Stimulated activated naive CD8-positive, alpha-beta T cell treated with anti-CD3 and anti-CD28 coated beads, Interleukin-15, Interleukin-2, amounts not matched to agents 100 U/mL and 50 U/mL, for 24 hours (primary cell): ENCODE results near the gene MTUS2.
"Not testable (repeated sequence)": the region's sequence is repeated elsewhere in the genome, so short reads cannot be mapped to it uniquely, and the experiment has no call there.

Experiments used
- ATAC-seq: fragments of 150-1000 bp; cut with Tn5 transposase; one replicate; pipeline ENCODE4 v1.10.0; 2021
- DNase-seq: peaks from one replicate; pipeline ENCODE4 v3.0.0; 2021

MTUS2 gene

DNA sequence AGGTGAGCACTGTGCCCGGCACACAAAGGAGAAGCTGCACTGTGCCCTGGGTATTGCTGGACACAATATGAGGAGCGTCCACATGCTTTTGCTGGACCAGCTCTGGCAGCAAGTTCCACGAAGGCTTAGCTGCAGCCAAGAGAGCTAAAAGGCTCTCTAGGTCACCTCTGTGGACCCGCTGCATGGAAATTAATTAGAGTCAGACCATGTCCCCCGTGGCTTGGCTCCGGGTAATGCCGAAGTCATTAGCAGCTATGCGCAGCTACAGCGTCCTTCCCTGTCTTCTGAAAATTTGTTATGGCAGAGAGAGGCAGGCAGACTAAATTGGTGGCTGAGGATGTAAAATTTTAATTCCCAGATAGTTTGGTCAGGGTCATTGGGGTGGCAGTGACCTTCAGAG is 503.8 kb downstream of the MTUS2 start:
- DNase-seq = no peak
- no peak for ATAC-seq

DNA sequence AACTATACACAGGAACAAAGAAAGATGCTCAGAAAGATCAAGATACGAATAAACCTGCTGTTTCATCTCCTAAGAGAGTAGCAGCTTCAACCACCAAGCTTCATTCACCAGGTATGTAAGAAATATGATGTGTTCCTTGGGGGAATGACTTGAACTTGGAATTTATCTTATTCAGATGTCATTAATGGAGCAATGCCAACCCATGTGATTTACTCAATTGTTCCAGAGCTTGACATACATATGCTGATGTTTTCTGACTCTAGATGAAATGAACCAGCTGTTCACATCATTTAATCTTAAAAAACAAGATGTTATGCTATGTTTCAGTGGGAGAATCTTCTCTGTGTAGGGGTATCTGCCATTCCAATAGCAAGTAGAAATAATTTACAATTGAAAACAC is 504.5 kb downstream of the MTUS2 start:
- DNase-seq = no peak
- ATAC-seq = no peak

DNA sequence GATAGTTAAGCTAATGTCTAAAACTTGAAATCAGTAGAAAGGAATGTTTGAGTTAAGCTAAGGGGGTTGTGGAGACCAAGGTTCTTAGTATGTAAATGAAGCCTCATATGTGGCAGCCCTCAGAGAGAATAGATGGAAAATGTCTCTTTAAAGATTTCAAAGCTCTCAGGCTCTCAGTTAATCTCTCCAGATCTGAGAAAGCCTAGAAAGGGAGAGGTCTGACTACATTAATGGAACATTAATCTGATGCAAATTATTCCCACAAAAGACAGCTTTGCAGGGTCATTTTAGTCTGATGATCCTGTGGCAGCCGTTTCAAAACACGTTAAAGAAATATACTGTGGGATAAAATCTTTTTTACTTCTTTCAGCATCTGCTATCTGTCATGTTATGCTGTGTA is 508.4 kb downstream of the MTUS2 start:
- DNase-seq = no peak
- ATAC-seq = no peak

DNA sequence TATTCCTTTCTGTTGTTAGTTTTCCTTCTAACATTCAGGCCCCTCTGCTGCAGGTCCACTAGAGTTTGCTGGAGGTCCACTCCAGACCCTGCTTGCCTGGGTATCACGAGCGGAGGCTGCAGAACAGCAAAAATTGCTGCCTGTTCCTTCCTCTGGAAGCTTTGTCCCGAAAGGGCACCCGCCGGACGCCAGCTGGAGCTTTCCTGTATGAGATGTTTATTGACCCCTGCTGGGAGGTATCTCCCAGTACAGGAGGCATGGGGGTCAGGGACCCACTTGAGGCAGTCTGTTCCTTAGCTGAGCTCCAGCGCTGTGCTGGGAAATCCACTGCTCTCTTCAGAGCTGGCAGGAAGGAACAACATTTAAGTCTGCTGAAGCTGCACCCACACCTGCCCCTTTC is 516.2 kb downstream of the MTUS2 start:
- DNase-seq (no peak), ATAC-seq (no peak)

DNA sequence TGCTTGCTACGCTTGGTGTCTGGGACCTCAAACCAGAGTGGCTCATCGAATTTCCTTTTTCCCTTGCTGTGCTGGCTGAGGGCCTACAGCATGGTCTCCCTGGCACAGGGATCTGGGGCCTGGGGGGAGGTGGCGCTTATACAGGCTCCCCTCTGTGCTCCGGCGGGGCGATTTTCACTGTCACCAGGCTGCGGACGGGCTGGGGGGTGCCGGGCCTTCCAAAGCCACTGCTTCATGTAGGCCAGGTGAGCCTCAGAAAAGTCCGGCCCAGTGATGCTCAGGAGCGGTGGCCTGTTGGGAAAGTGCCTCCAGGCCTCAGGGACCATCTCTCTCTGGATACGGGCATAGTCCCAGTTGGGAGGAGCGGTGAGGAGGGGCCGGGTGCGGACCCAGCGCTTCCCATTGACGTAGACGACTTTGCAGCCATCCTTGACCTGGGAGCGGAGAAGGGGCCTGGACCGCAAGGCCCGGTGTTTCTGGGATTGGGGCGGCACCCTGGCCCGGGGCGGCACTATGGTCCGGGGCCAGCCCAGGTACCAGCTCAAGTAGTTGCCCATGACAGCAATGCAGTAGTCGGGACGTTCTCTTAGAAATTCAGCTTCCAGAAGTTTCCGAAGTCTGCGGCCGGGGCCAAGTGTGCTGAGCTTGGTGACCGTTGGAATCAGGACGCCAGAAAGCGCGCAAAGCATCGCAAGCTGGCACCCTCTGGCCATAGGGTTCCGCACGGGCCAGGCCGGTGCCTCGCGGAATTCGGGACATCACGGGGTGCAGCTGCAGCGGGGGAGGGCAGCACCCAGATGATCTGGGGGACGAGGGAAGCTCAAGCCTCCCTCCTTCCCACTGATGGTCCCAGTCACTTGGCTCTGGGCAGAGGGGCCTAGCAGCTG is 519.5 kb downstream of the MTUS2 start:
- no peak for ATAC-seq
- no peak for DNase-seq

DNA sequence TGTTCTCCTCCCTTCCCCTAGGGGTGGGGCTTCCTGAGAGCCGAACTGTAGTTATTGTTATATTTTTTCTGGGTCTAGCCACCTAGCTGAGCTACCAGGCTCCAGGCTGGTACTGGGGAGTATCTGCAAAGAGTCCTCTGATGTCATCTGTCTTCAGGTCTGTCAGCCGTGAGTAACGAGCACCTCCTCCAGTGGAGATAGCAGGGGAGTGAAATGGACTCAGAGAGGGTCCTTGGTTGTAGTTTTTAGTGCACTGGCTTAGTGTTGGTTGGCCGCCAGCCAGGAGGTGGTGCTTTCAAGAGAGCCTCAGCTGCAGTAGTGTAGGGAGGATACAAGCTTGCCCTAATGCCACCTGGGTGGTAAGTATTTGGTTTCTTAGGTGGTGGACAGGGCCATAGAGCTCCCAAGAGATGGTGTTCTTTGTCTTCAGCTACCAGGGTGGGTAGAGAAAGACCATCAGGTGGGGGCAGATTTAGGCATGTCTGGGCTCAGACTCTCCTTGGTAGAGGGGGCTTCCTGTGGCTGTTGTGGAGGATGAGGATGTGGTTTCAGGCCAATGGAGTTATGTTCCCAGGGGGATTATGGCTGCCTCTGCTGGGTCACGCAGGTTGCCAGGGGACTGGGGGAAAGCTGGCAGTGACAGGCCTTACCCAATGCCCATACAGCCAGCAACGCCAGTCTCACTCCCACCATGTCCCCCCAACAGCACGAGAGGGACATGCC is 525.9 kb downstream of the MTUS2 start:
- ATAC-seq, DNase-seq: not testable (repeated sequence)

DNA sequence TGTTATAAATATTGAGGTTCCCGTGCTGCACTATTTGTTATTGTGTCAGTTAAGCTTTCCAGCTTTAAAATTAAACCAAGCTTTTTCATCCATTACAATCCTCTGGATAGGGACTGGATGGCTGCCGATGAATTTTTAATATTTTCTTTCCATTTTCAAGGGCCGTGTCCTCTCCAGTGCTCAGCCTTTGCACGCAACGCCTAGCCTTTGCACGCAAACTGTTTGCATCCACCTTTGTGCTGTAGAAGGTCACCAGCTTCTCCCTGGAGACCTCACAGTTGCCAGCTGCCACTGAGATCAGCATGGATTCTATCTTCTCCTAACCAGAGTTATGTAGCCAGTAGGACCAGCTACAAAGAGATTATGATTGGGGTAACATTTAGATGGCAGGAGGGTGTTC is 534.9 kb downstream of the MTUS2 start:
- no peak for ATAC-seq
- no peak for DNase-seq

DNA sequence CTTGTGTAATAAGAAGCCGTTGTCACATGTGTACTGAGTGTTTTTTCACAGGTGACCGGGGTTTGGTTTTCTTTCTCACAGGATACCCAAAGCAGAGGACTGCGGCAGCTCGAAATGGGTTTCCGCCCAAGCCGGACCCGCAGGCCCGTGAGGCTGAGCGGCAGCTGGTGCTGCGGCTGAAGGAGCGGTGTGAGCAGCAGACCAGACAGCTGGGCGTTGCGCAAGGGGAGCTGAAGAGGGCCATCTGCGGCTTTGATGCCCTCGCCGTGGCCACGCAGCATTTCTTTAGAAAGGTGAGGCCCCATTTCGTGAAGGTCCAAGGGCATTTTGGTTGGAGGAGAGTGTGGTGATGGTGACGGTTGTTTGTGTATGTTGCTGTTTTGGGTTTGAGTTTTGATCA is 539.0 kb downstream of the MTUS2 start:
- ATAC-seq (no peak), DNase-seq (no peak)

DNA sequence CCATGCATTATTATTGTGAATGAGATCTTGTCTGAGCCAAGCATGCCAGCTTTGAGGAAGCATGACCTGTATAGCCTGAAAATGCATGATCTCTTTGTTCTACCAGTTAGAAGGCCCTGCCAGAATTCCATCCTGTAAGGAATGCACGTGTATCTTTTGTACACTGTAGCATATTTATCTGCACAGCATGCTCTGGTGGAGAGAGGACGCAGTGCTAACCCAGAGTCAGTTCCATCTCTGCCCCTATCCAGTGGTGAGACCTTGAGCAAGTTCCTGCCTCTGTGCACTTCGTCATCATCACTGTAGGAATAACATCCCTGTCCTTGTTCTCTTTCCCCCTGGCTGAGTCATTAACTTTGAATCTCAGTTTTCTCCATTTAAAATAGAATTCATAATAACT is 541.6 kb downstream of the MTUS2 start:
- no peak for ATAC-seq
- DNase-seq = no peak

DNA sequence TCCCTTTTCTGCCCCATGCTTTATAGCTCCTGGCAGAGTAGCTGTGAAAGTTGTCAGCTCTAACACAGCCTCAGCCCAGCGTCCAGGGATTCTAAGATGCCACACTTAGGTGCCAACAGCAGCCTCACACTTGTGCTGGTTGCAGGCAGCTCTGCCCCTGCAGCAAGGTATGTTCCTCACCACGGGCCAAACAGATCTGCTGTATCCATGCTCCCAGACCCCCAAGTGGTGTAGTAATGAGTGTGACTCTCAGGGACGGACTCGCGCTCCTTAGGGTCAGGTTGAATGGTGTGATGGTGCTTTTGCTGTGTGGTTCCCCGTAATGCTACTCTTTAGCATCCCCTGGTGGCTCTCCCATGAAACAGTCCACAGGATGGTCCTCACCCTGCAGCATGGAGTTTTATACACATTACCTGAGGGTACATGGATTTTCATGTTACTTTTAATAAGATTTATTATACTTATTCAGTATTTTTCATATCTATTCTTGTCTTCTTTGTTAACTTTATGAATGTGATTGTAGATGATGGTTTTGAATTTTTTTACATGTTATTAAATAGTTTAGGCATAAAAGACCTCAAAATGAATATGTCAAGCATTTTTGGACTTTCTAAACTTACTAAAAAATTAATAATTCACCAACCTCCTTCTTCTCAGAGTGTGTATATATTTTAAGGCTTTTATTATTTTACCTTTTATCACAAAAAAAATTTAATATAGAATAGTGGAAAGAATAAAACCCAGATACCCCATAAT is 542.9 kb downstream of the MTUS2 start:
- ATAC-seq = peak; percentile 71
- DNase-seq = peak; percentile 27

DNA sequence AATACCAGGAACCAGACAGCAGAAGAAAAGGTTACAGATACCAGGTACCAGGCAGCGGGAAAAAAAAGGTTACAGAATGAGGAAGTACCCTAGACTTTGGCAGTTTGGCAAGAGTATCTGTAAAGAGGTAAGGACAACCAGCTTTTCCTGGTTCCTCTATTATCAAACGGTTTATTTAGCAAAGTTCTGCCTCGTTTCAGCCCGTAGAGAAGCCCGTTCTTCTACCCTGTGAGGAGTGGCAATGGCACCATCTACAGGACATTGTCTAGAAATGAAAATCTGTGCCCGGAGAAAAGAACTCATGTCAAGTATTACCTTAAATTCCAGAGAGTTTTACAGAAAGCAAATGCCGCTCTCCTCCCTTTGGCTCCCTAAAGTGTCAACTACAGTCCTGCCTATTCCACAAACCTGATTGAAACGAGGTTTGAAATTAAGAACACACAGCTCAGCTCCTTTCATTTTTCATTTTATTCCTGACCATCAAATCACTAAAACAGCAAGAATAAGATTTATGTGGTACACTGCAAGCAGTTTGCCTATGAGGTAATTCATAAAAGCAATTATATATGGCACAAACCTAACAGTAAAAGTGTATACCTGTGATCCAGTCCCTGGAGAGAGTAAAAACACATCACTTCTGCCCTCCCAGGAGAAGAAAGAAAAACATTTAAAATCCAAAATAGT is 549.1 kb downstream of the MTUS2 start:
- no peak for DNase-seq
- ATAC-seq = no peak

DNA sequence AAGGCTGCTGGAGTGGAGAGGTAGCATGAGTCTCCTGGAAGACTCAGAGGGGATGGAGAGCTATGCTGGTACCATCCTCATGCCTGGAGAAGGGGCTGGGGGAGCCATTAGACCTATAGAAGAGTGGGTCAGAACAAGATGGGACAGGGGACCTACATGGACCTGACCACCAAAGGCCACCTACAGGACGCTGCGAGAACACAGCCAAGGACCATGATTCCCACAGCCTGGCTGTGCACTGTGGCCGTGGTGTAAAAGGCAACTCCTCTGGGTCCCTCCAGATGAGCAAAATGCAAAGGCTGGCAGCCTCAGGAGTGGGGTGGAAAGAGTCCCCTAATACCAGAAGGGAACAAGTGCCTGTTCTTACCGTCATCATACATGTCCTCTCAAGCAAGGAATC is 559.1 kb downstream of the MTUS2 start:
- no peak for ATAC-seq
- no peak for DNase-seq

DNA sequence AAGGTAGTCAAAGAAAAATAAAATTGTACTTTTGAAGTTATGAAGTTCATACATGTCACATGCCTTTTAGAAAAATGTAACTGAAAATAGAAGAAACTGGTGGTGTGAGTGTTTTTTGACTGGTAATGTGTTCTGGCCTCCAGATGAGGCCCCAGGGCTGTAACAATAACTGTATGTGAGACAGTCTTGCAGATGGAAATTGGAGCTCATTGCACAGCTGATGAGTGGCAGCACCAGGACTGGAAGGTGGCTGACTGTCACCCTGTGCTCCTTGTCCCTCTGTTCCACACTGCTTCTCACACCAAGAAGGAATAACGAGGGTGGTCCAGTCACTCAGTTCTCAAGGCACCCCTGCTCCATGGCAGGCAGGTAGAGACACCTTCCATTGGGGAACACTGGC is 559.7 kb downstream of the MTUS2 start:
- DNase-seq (no peak), ATAC-seq (no peak)

DNA sequence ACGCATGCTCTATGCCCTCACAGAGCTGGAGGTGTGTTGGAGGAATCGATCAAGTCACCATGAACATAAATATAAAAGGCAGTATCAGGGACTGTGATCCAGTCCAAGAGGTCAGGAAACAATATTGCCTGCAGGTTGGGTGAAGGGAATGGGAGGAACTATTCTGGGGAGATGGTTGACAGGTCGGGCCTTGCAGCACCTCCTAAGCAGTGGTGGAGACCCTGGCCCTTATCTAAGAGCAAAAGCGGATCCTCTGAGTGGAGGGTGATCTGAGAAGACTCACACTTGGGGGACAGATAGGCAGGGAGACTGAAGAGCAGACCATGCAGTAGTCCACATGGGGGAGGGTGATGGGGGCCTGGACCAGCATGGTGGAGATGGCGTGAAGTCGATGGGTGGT is 561.9 kb downstream of the MTUS2 start:
- no peak for ATAC-seq

DNA sequence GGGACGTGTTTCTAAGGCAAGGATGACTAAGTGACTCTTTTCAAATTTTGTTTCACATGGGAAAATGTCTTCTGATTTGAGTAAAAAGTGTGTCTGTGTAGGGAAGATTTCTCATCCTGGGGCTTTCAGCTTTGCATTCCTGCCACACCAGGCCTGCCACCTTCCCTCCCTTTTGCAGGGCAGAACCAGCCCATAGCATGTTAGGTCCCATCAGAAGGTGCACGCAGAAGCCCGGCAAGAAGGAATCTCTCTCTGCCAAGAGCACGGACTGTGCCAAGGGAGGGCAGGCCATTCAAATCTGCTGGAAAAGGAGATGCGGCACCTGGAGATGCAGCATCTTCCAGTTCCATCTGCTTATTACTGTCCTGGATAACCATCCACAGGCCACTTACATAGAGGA is 563.3 kb downstream of the MTUS2 start:
- DNase-seq (no peak), ATAC-seq (no peak)

More for the DNA sequence above, 561.9 kb downstream of the MTUS2 start:
- no peak for DNase-seq

DNA sequence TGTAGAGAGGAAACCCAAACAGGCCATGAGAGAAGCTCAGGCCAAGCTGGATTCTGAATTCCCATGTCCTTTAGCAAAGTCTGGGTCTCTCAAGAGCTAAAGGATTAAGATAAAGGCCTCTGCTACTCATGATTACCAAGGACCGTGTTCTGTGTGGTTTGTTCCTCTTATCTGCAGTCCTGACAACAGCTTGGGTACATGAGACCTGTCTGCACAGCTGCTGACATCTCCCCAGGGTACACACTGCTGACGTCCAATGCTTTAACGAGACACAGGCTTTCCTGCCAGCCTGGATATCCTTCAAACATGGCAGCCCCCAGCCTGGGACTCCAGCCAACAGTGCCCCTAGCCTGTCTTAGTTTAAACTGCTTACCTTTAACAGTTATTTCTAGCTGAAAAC is 564.3 kb downstream of the MTUS2 start:
- DNase-seq (no peak), ATAC-seq (no peak)

DNA sequence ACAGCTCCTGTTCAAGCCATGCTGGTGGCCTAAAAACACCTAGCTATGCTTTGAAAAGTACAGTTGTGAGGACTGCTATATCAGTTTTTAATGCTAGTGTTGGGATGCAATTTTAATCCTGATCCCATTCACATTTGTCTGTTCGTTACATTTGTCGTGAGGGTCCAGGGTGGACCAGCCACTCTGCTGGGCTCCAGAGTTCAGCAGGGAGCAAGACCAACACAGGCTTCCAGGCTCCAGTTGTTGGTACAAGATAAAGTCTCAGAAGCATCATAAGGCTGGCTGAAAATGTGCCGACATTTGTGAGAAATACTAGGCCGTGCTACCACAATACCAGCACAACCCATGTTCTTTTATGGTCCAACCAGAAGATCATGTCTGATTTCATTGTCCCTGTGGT is 564.7 kb downstream of the MTUS2 start:
- ATAC-seq (no peak), DNase-seq (no peak)

DNA sequence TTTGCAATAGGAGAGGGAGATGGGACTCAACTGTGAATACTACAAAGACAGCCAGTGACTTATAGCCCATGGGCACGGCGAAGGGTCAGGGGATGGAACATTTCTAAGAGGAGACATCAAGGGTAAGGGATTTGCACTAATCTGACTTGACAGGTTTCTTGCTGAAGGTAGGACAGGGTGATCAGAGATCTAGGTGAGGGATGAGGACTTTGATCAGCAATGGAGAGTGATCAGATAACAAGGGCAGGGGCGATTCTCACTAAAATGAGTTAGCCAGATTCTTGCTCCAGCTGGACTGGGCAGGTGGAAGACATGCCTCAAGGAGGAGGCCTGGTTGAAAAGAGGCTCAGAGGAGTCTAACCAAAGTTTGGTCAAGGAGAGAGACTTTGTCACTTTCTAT is 566.1 kb downstream of the MTUS2 start:
- DNase-seq = no peak

DNA sequence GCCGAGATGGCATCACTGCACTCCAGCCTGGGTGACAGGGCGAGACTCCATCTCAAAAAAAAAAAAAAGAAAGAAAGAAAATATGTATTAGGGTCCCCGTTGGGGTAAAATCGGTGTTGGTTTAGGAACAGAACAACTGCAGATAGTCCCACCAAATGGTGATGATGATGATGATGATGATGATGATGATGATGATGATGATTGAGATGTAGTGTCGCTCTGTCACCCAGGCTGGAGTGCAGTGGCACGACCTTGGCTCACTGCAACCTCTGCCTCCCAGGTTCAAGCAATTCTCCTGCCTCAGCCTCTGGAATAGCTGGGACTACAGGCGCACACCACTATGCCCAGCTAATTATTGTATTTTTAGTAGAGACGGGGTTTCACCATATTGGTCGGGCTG is 570.5 kb downstream of the MTUS2 start:
- ATAC-seq, DNase-seq: not testable (repeated sequence)

More for the DNA sequence above, 566.1 kb downstream of the MTUS2 start:
- ATAC-seq = no peak

DNA sequence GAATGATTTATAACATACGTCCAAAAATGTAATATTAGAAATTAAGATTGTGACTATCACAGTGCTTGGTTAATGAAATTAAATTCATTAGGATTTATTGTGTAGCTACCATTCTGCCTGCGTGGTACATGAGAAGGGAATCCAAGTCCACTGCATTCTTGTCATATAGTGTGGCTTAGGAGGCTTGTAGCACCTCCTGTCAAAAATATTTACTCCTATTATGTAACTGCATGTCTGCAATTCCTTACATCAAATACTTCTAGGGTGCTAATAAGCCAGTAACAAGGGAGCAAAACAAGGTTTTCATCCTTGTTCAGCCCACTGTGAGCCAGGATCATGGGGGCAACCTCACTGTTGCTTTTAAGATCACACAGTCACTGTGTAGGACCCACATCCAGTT is 576.3 kb downstream of the MTUS2 start:
- DNase-seq (no peak), ATAC-seq (no peak)

DNA sequence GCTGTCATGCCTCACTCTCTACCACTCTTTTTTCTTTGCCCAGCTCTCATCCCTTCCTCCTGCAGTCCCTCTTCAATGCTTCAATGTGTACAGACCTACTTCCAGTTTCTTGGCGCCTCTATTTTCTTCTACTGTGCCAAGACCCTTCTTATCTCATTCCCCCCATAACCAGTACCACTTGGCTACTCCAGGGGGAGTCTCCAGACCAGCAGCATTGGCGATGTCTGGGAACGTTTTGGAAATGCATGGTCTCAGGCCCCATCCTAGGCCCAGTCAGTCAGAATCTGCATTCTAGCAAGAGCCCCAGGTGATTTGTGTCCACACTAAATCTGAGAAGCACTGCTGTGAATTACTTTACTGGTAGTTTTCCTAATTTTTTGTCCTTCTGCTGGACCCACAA is 577.1 kb downstream of the MTUS2 start:
- no peak for DNase-seq

DNA sequence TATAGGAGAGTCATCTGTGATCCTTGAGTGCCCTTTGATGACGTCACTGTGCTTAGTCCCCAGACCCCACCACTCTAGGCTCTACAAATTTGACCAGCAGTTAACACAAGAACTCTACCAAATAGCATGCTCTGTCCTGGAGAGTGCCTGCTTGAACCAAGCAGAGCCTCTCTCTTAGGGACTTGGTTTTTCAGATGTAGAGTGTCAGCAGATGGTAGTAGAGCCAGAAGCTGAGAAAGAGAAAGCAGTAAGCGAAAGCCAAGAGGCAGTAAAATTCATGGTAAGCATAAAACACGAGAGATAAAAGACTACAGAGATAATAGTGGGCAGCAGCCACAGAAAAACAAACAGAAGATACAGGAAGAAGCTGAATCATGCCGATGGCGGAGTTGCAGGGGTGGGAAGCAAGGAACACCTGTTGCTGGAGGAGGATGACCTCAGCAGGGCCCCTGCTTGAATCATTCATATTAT is 582.1 kb downstream of the MTUS2 start:
- ATAC-seq = no peak
- DNase-seq = no peak

More for the DNA sequence above, 577.1 kb downstream of the MTUS2 start:
- ATAC-seq = no peak
